ENCODE results near the gene GPC6.

Gene GPC6

DNA sequence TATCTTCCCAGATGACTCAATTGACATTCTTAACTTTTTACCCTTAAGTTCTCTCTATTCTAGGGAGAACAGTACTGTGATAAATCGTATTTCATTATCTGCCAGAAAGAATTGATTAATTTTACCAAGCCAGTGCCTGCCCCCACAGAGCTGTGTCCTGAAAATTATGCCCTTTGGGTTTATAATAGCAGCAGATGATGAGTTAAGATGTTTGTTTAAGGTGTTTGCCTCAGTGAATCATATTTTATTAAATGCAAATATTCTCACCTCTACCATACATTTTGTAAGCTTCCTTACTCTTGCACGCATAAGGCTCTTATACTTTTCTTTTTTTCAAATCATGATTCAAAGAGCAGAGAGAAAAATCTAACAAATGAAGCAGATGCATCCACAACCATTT lies 934.3 kb downstream of the GPC6 start:
- H3K4me3 ChIP-seq (ENCODE audit: low read length): no peak overlapping the region
- TF ChIP-seq, protein P1, sequence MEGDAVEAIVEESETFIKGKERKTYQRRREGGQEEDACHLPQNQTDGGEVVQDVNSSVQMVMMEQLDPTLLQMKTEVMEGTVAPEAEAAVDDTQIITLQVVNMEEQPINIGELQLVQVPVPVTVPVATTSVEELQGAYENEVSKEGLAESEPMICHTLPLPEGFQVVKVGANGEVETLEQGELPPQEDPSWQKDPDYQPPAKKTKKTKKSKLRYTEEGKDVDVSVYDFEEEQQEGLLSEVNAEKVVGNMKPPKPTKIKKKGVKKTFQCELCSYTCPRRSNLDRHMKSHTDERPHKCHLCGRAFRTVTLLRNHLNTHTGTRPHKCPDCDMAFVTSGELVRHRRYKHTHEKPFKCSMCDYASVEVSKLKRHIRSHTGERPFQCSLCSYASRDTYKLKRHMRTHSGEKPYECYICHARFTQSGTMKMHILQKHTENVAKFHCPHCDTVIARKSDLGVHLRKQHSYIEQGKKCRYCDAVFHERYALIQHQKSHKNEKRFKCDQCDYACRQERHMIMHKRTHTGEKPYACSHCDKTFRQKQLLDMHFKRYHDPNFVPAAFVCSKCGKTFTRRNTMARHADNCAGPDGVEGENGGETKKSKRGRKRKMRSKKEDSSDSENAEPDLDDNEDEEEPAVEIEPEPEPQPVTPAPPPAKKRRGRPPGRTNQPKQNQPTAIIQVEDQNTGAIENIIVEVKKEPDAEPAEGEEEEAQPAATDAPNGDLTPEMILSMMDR (conservative IDR thresholded peaks at IDR 0.05; ENCODE audit: low read depth, low read length): no peak
- DNase-seq (ENCODE audit: low read depth): no peak

GRCh38 chr13:94162289-94162688 lies 935.7 kb downstream of the GPC6 start:
- no peak for DNase-seq (ENCODE audit: low read depth)
- no peak overlapping the region for H3K4me3 ChIP-seq (ENCODE audit: low read length)
- TF ChIP-seq, protein P1 (conservative IDR thresholded peaks at IDR 0.05; ENCODE audit: low read depth, low read length): no peak

DNA sequence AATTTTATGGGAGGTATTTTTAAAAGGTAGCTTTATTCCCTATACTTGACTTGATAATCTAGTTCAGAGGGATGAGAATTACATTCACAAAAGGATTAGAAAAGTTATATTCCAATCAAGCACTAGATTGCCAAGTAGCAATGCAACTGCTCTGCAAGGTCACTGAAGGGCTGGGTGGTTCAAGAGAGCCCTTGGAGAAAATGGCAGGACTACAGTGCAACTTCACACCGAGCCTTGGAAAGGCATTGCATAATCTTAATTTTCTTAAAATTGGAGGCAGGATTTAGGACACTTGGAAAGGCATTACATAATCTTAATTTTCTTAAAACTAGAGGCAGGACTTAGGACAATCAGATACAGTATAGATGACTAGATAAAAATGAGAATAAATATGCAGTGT lies 936.9 kb downstream of the GPC6 start:
- no peak for DNase-seq (ENCODE audit: low read depth)
- TF ChIP-seq, protein P1 (conservative IDR thresholded peaks at IDR 0.05; ENCODE audit: low read depth, low read length): no peak
- no peak overlapping the region for H3K4me3 ChIP-seq (ENCODE audit: low read length)

GRCh38 chr13:94168783-94169453 lies 942.3 kb downstream of the GPC6 start:
- DNase-seq (ENCODE audit: low read depth): no peak

DNA sequence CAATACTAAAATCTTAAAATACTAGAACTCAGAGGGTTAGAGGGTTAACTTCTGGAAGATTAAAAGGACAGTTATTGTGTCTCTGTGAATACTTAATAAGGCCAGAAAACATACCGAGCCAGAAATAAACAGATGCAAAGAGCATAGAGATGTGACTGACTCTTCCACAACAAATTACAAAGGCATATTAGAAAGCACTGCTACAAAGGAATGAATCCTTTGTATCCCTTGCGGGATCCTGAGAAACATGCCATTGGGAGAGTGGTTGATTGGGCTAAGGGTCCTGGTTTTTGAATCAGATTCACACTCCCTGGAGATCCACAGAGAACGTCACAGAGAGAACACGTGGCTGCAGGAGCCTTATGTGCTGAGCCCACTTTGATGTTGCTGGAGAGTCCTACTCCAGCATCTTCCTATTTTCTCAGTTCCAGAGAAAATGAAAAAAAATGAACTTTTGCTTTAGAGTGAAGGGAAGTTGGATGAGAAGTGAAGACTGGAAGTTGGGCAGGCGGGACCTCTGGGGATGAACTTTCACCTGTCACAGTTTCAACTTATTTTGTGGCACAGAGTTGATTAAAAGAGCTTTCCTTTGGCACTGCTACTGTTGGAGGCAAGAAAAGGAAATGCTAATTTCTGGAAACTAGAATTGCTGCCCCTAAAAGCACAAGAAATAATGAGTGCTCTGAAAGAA lies 943.0 kb downstream of the GPC6 start:
- no peak for DNase-seq (ENCODE audit: low read depth)
- TF ChIP-seq, protein P1 (conservative IDR thresholded peaks at IDR 0.05; ENCODE audit: low read depth, low read length): no peak
- H3K4me3 ChIP-seq (ENCODE audit: low read length): no peak overlapping the region

More at GRCh38 chr13:94168783-94169453, 942.3 kb downstream of the GPC6 start:
- TF ChIP-seq, protein P1 (conservative IDR thresholded peaks at IDR 0.05; ENCODE audit: low read depth, low read length): no peak
- no peak overlapping the region for H3K4me3 ChIP-seq (ENCODE audit: low read length)

DNA sequence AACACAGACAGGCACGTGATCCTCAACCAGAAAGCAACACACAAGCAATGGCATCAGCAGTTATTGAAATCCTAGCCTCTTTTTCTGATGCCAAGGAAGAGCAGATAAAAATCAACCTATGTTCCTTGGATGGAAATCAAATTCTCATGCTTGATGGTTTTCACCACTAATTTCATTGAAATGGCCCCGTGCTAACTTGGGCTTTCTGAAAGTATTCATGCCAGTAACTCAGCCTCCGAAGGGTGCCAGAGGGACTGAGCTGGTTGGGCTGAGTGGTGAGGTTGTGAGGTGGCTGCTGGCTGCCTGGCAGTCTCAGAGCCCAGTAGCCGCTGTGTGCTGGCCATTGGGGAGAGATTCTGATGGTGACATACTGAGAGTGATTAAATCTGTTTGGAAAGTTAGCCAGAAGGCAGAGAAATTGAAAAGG lies 943.6 kb downstream of the GPC6 start:
- H3K4me3 ChIP-seq (ENCODE audit: low read length): no peak overlapping the region
- TF ChIP-seq, protein P1 (conservative IDR thresholded peaks at IDR 0.05; ENCODE audit: low read depth, low read length): no peak
- no peak for DNase-seq (ENCODE audit: low read depth)

GRCh38 chr13:94172416-94172815 lies 945.8 kb downstream of the GPC6 start:
- H3K4me3 ChIP-seq (ENCODE audit: low read length): no peak overlapping the region
- TF ChIP-seq, protein P1 (conservative IDR thresholded peaks at IDR 0.05; ENCODE audit: low read depth, low read length): no peak
- DNase-seq (ENCODE audit: low read depth): no peak
